Esophagus squamous epithelium (tissue), 4 donors: ENCODE results near the gene XRCC2.

Experiments used
- CTCF ChIP-seq, 6 experiments: fragments of 450-650 bp in 4 of 6; fragments of 200-600 bp in 2 of 6; sonication (generic) in 2 of 6; IDR thresholded peaks; one replicate each; pipeline ENCODE4 v1.5.1; 2016 to 2019; ENCODE audit warnings: antibody characterized with exemption in 6 of 6, mild to moderate bottlenecking in 4 of 6, moderate library complexity in 4 of 6
- POLR2A ChIP-seq, 4 donors: fragments of 450-650 bp; IDR thresholded peaks; one replicate each; pipeline ENCODE4 v1.6.1; 2017; ENCODE audit warnings: antibody characterized with exemption in 4 of 4, mild to moderate bottlenecking in 4 of 4, moderate library complexity in 3 of 4

DNA sequence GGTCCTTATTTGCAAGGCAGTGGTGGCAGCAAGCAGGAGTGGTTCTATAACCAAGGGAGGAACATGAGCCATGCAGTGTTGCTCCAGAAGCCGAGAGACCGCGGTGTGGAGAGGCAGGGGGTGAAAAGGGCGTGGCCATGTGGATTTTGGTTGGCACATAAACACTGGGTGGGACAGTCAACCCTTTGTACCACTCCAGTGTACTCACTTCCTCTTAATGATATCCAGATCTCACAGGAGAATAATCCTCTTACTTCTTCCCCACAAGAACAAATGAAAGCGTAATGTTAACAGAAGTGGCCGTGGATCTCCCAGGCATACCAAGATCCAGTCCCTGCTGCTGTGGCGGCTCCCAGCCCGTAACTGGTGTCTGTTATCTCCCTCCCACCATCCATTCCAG is 42.4 kb downstream of the XRCC2 start:
- no peak for TF ChIP-seq CTCF (IDR thresholded peaks at IDR 0.05)
- no peak for TF ChIP-seq POLR2A (IDR thresholded peaks at IDR 0.05)
